H1 (cell line): ENCODE results near the gene CXorf65. TPM values are rescaled to one million over a fixed set of nuclear protein-coding genes. Genes with fewer than 3 reads are reported as not detected.

Experiments
- CTCF ChIA-PET: fragments of 300-600 bp; sonication (Branson Sonifier 250); formaldehyde crosslinking; loops from one replicate; lab custom pipeline; 2021; ENCODE audit not compliant: partially characterized antibody; lab: Charles Lee
- POLR2A ChIA-PET: fragments of 300-600 bp; sonication (Branson Sonifier 250); formaldehyde crosslinking; loops from one replicate; lab custom pipeline; 2021; ENCODE audit warnings: inconsistent platforms; ENCODE audit not compliant: partially characterized antibody; lab: Charles Lee
- DNase-seq, 2 experiments: peaks; one replicate each; pipeline versions ENCODE4 v3.0.0 to v3.0.0-alpha.2; 2010 to 2022; ENCODE audit warnings: low spot score in 2 of 2, low read depth in 1 of 2, mixed read lengths in 1 of 2
- FAIRE-seq: peaks from 2 replicates; lab custom pipeline; 2011; peaks lifted over from hg19 to GRCh38; lab: Jason Lieb, UNC
- H2AFZ ChIP-seq: 2 replicates; pipeline ENCODE4 v1.8.1; 2012; ENCODE audit warnings: low read length, inconsistent platforms
- H2AK5ac ChIP-seq: 2 replicates; pipeline ENCODE4 v1.6.1; 2013; ENCODE audit warnings: low read depth, low read length
- H2BK120ac ChIP-seq: replicated peaks from 2 replicates; pipeline ENCODE3; 2013; ENCODE audit warnings: low read depth, low read length, inconsistent platforms
- H2BK12ac ChIP-seq: 2 replicates; pipeline ENCODE4 v1.6.1; 2013; ENCODE audit warnings: low read depth, low read length
- H2BK15ac ChIP-seq: 2 replicates; pipeline ENCODE4 v1.6.1; 2013; ENCODE audit warnings: low read length
- H2BK20ac ChIP-seq: 2 replicates; pipeline ENCODE4 v1.6.1; 2013; ENCODE audit warnings: low read length
- H2BK5ac ChIP-seq: 2 replicates; pipeline ENCODE4 v1.6.1; 2013; ENCODE audit warnings: low read depth, low read length
- H3K14ac ChIP-seq: 2 replicates; pipeline ENCODE4 v1.6.1; 2013; ENCODE audit warnings: inconsistent platforms; ENCODE audit not compliant: insufficient read length
- H3K18ac ChIP-seq: 2 replicates; pipeline ENCODE4 v1.6.1; 2013; ENCODE audit warnings: low read length; ENCODE audit errors: extremely low read depth
- H3K23ac ChIP-seq: 2 replicates; pipeline ENCODE4 v1.6.1; 2013; ENCODE audit warnings: inconsistent platforms; ENCODE audit not compliant: insufficient read length
- H3K23me2 ChIP-seq: 2 replicates; pipeline ENCODE4 v1.6.1; 2013; ENCODE audit warnings: low read depth, low read length
- H3K27ac ChIP-seq: 2 replicates; pipeline ENCODE4 v1.6.1; 2011; ENCODE audit warnings: low read depth, low read length, inconsistent platforms
- H3K27me3 ChIP-seq, 4 experiments: replicated peaks in 1 of 4; 1 replicate in 1 of 4; 2 replicates in 3 of 4; pipeline versions ENCODE4 v1.6.1 to v1.8.1; 2011 to 2013; ENCODE audit warnings: low read length in 3 of 4, mild to moderate bottlenecking in 3 of 4, inconsistent platforms in 2 of 4, mixed read lengths in 2 of 4, moderate library complexity in 1 of 4; ENCODE audit not compliant: control insufficient read depth in 3 of 4, insufficient read depth in 3 of 4; ENCODE audit errors: extremely low read depth in 1 of 4
- H3K36me3 ChIP-seq, 4 experiments: 2 replicates each; pipeline versions ENCODE4 v1.6.1 to v1.8.1; 2011 to 2013; ENCODE audit warnings: mild to moderate bottlenecking in 4 of 4, low read length in 3 of 4, moderate library complexity in 2 of 4, control low read depth in 1 of 4, inconsistent platforms in 1 of 4; ENCODE audit not compliant: insufficient read depth in 4 of 4, control insufficient read depth in 2 of 4
- H3K4ac ChIP-seq: replicated peaks from 2 replicates; pipeline ENCODE3; 2013; ENCODE audit warnings: low read length, low read depth, mixed read lengths, inconsistent platforms; ENCODE audit not compliant: insufficient read length
- H3K4me1 ChIP-seq, 4 experiments: replicated peaks in 1 of 4; 1 replicate in 1 of 4; 2 replicates in 3 of 4; pipeline versions ENCODE4 v1.6.1 to v1.8.1; 2011 to 2013; ENCODE audit warnings: low read length in 3 of 4, inconsistent platforms in 2 of 4, mixed read lengths in 1 of 4; ENCODE audit not compliant: insufficient read depth in 4 of 4, control insufficient read depth in 3 of 4
- H3K4me2 ChIP-seq, 2 experiments: 2 replicates each; pipeline versions ENCODE4 v1.6.1 to v1.8.1; 2011 to 2013; ENCODE audit warnings: low read depth in 2 of 2, low read length in 2 of 2, control low read depth in 1 of 2, inconsistent platforms in 1 of 2, mild to moderate bottlenecking in 1 of 2; ENCODE audit not compliant: insufficient read depth in 1 of 2
- H3K4me3 ChIP-seq, 4 experiments: fragments of 200-600, 300-600 bp in 1 of 4; sonication (generic), shearing (Covaris generic), sonication (Bioruptor Twin) in 1 of 4; 2 replicates each; pipeline versions ENCODE4 v1.5.1 to v1.8.1; 2011 to 2016; ENCODE audit warnings: low read length in 4 of 4, low read depth in 3 of 4, control low read depth in 2 of 4, inconsistent platforms in 2 of 4, mild to moderate bottlenecking in 2 of 4, mixed read lengths in 1 of 4, moderate library complexity in 1 of 4; ENCODE audit not compliant: insufficient read depth in 2 of 4; ENCODE audit errors: extremely low read depth in 1 of 4
- H3K56ac ChIP-seq: replicated peaks from 2 replicates; pipeline ENCODE3; 2013; ENCODE audit warnings: low read depth, mild to moderate bottlenecking, mixed read lengths, low read length, inconsistent platforms; ENCODE audit not compliant: insufficient read length
- H3K79me1 ChIP-seq: 2 replicates; pipeline ENCODE4 v1.6.1; 2013; ENCODE audit warnings: low read depth, low read length, control low read depth
- H3K79me2 ChIP-seq, 2 experiments: 2 replicates each; pipeline versions ENCODE4 v1.6.1 to v1.8.1; 2012 to 2013; ENCODE audit warnings: low read length in 2 of 2, mild to moderate bottlenecking in 2 of 2, inconsistent platforms in 1 of 2; ENCODE audit not compliant: insufficient read depth in 2 of 2, control insufficient read depth in 1 of 2
- H3K9ac ChIP-seq, 4 experiments: replicated peaks in 1 of 4; 1 replicate in 1 of 4; 2 replicates in 3 of 4; pipeline versions ENCODE4 v1.6.1 to v1.8.1; 2011 to 2013; ENCODE audit warnings: low read depth in 3 of 4, low read length in 3 of 4, control low read depth in 2 of 4, mild to moderate bottlenecking in 2 of 4, moderate library complexity in 2 of 4, inconsistent platforms in 1 of 4; ENCODE audit errors: extremely low read depth in 1 of 4
- H3K9me3 ChIP-seq, 2 experiments: 2 replicates each; pipeline versions ENCODE4 v1.6.1 to v1.8.1; 2012 to 2013; ENCODE audit warnings: mild to moderate bottlenecking in 2 of 2, moderate library complexity in 2 of 2, control low read depth in 1 of 2, inconsistent platforms in 1 of 2, low read depth in 1 of 2, low read length in 1 of 2, mixed read lengths in 1 of 2; ENCODE audit not compliant: insufficient read depth in 2 of 2
- H4K20me1 ChIP-seq, 2 experiments: replicated peaks in 1 of 2; 2 replicates each; pipeline versions ENCODE3 to v1.8.1; 2011 to 2013; ENCODE audit warnings: inconsistent platforms in 2 of 2, low read length in 2 of 2, mild to moderate bottlenecking in 1 of 2; ENCODE audit not compliant: insufficient read depth in 2 of 2, control insufficient read depth in 1 of 2
- H4K5ac ChIP-seq: 2 replicates; pipeline ENCODE4 v1.6.1; 2013; ENCODE audit warnings: low read length, low read depth, mixed read lengths, inconsistent platforms; ENCODE audit not compliant: insufficient read length
- H4K8ac ChIP-seq: 2 replicates; pipeline ENCODE4 v1.8.0; 2013; ENCODE audit warnings: mild to moderate bottlenecking, moderate library complexity, low read length, inconsistent platforms; ENCODE audit not compliant: insufficient read depth; ENCODE audit errors: extremely low read depth
- H4K91ac ChIP-seq: replicated peaks from 2 replicates; pipeline ENCODE3; 2013; ENCODE audit warnings: low read length, mixed read lengths, inconsistent platforms; ENCODE audit not compliant: insufficient read length
- HDAC6 ChIP-seq: IDR thresholded peaks from one replicate; pipeline ENCODE4 v1.7.1; 2012; ENCODE audit warnings: low read depth, mild to moderate bottlenecking, inconsistent platforms, low read length, moderate library complexity
- MAFK ChIP-seq: IDR thresholded peaks from 2 replicates; pipeline ENCODE4 v1.6.1; 2012; ENCODE audit warnings: low read depth, mild to moderate bottlenecking, improper control_type of control experiment, low read length
- RNF2 ChIP-seq: fragments of 200-900, 300-1000 bp; sonication (generic); IDR thresholded peaks from 2 replicates; pipeline ENCODE4 v1.7.1; 2016; ENCODE audit warnings: borderline replicate concordance, low read depth, mild to moderate bottlenecking, antibody characterized with exemption, low read length; ENCODE audit not compliant: poor library complexity, severe bottlenecking; ENCODE audit errors: missing control alignments
- ZNF274 ChIP-seq: IDR thresholded peaks from 2 replicates; pipeline ENCODE4 v1.7.0; 2012; ENCODE audit warnings: low read length, borderline replicate concordance; ENCODE audit errors: extremely low read depth
- WGBS, 2 experiments: shearing (Covaris generic) in 1 of 2; methylation state at CpG; one replicate each; pipeline versions ENCODE4 v1.1.6 to v1.1.7; 2013 to 2015; ENCODE audit warnings: low lambda C conversion rate in 2 of 2, mixed read lengths in 2 of 2, inconsistent platforms in 1 of 2, low coverage in 1 of 2, missing lambda C conversion rate in 1 of 2; ENCODE audit not compliant: insufficient replicate concordance in 2 of 2, insufficient coverage in 1 of 2, insufficient read length in 1 of 2; ENCODE audit errors: extremely low coverage in 1 of 2, missing lambda C conversion rate in 1 of 2; 5-methylcytosine and 5-hydroxymethylcytosine counted together
- polyA plus RNA-seq, 7 experiments: library from polyadenylated mRNA; depleted of rRNA in 3 of 7; stranded (reverse) in 5 of 7; unstranded in 2 of 7; fragments of >200 nt in 5 of 7; fragments of 200-250 nt in 2 of 7; gene quantifications; 1 replicate in 5 of 7; 2 replicates in 1 of 7; 4 replicates in 1 of 7; pipeline versions ENCODE4 v1.2.1 to v1.2.3, GENCODE V29; 2011 to 2013; ENCODE audit warnings: missing spikeins in 2 of 7, mixed read lengths in 2 of 7
- total RNA-seq: library from RNA; stranded (reverse); fragmentation: NEBNext Ultra II Directional; extraction: Animal tissue kit (Norgen Biotek cat#: 25700); gene quantifications from 2 replicates; pipeline ENCODE4 v1.2.1, GENCODE V29; 2021

Gene CXorf65
- total and polyA plus RNA-seq, 2 of the 8 experiments (the other 6 are each of a cell fraction or from before 2014, with no cell fraction given): not detected

- Histone ChIP-seq H3K36me3 (no peaks in the 10 kb centered on the region), H3K79me2 (no peaks in the 10 kb centered on the region), H3K27ac (no peak overlapping the region), H2BK12ac (no peak overlapping the region), H3K56ac (no peak overlapping the region), H3K4me1 (peaks cover 2 to 12% (median 4%) of the 10 kb centered on the region in 4 experiments; a peak in 3 of 7 replicates), H3K27me3 (peaks cover 0 to 2% (median 0%) of the 10 kb centered on the region in 4 experiments; a peak in 2 of 7 replicates), H3K23ac (no peak overlapping the region), H3K14ac (no peak overlapping the region), H3K9me3 (no peaks in the 10 kb centered on the region), H4K8ac (no peak overlapping the region), H3K18ac (no peak overlapping the region), H3K4ac (no peak overlapping the region), H3K4me3 (no peak overlapping the region), H3K4me2 (no peak overlapping the region), H3K23me2 (no peaks in the 10 kb centered on the region), H3K79me1 (no peaks in the 10 kb centered on the region), H2AFZ (no peak overlapping the region), H3K9ac (no peak overlapping the region), H2BK20ac (no peak overlapping the region), H2BK5ac (no peak overlapping the region), H2BK15ac (no peak overlapping the region), H2AK5ac (no peak overlapping the region), H4K20me1 (no peaks in the 10 kb centered on the region), H4K5ac (no peak overlapping the region), H2BK120ac (no peak overlapping the region), H4K91ac (no peak overlapping the region)
- CTCF ChIA-PET: interaction anchor here (0.9 kb wide), 1 partner anchor 25 kb away, joined by 6 read pairs; no protein-coding TSS in a partner anchor
- TF ChIP-seq MAFK: no peak
- no peak for TF ChIP-seq HDAC6
- no peak for TF ChIP-seq ZNF274
- no peak for TF ChIP-seq RNF2
- DNase-seq: no peak
- POLR2A ChIA-PET: no interaction called here
- 95% methylated on average over 6 of the region's 6 CpGs; no CpG with 5 or more reads in 1 of the 2 experiments for WGBS, 2 experiments
- no peak for FAIRE-seq
Measured at GRCh38 chrX:71109051-71109450, 2.5 kb upstream of the CXorf65 start.
